A549 (cell line): ENCODE results near the gene ZMYM5.

Experiments
- BHLHE40 ChIP-seq: IDR thresholded peaks from 2 replicates; pipeline ENCODE4 v1.6.1; 2012; ENCODE audit warnings: low read depth, low read length, inconsistent platforms
- CHD4 ChIP-seq: fragments of 200-600 bp; sonication (generic); IDR thresholded peaks from 2 replicates; pipeline ENCODE4 v1.6.1; 2016; ENCODE audit warnings: antibody characterized with exemption, mild to moderate bottlenecking, borderline replicate concordance
- GATA3 ChIP-seq: IDR thresholded peaks from 2 replicates; pipeline ENCODE4 v1.6.1; 2012; ENCODE audit warnings: borderline replicate concordance
- KDM5A ChIP-seq: fragments of 200-600 bp; sonication (generic); IDR thresholded peaks from 2 replicates; pipeline ENCODE4 v1.6.1; 2016; ENCODE audit warnings: antibody characterized with exemption, mild to moderate bottlenecking
- MYC ChIP-seq: IDR thresholded peaks from 2 replicates; pipeline ENCODE4 v1.6.1; 2012; ENCODE audit warnings: mild to moderate bottlenecking, inconsistent platforms, low read length, improper control_type of control experiment, borderline replicate concordance
- POLR2A ChIP-seq: IDR thresholded peaks from 2 replicates; pipeline ENCODE4 v1.6.1; 2012; ENCODE audit warnings: mild to moderate bottlenecking, low read length
- RFX5 ChIP-seq: fragments of 450-650 bp; IDR thresholded peaks from 2 replicates; pipeline ENCODE4 v1.7.1; 2014; ENCODE audit warnings: antibody characterized with exemption, mild to moderate bottlenecking, moderate library complexity
- SMC3 ChIP-seq: fragments of >200 bp; sonication (Bioruptor Twin); formaldehyde crosslinking; IDR thresholded peaks from 3 replicates; pipeline ENCODE4 v1.6.1; 2018; ENCODE audit warnings: inconsistent platforms
- TF ChIP-seq, protein P1 (sequence below): fragments of >200 bp; sonication (Bioruptor Twin); formaldehyde crosslinking; IDR thresholded peaks from 3 replicates; pipeline ENCODE4 v1.5.1; 2016
- TF ChIP-seq, protein P2 (sequence below): fragments of 450-650 bp; IDR thresholded peaks from 2 replicates; pipeline ENCODE4 v1.6.1; 2014; ENCODE audit warnings: antibody characterized with exemption
- TF ChIP-seq, protein P3 (sequence below): fragments of 150-350 bp; IDR thresholded peaks from 2 replicates; pipeline ENCODE4 v1.6.1; 2014; ENCODE audit warnings: low read depth, mild to moderate bottlenecking, low read length
- TF ChIP-seq, protein P4 (sequence below): IDR thresholded peaks from 2 replicates; pipeline ENCODE4 v1.6.1; 2012

DNA sequence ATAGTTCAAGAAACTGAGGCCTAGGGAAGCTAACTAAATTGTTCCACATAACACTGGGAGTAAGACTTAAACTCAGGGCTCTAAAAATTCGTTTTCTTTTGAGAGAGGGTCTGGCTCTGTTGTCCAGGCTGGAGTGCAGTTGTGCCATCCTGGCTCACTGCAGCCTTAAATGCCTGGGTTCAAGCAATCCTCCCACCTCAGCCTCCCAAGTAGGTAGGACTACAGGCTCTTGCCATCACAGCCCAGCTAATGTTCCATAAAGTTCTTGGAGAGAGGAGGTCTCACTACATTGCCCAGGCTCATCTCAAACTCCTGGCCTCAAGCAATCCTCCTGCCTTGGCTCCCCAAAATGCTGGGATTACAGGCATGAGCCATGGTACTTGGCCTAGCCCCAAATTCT is 10.7 kb downstream of the ZMYM5 start:
- TF ChIP-seq, protein P1, sequence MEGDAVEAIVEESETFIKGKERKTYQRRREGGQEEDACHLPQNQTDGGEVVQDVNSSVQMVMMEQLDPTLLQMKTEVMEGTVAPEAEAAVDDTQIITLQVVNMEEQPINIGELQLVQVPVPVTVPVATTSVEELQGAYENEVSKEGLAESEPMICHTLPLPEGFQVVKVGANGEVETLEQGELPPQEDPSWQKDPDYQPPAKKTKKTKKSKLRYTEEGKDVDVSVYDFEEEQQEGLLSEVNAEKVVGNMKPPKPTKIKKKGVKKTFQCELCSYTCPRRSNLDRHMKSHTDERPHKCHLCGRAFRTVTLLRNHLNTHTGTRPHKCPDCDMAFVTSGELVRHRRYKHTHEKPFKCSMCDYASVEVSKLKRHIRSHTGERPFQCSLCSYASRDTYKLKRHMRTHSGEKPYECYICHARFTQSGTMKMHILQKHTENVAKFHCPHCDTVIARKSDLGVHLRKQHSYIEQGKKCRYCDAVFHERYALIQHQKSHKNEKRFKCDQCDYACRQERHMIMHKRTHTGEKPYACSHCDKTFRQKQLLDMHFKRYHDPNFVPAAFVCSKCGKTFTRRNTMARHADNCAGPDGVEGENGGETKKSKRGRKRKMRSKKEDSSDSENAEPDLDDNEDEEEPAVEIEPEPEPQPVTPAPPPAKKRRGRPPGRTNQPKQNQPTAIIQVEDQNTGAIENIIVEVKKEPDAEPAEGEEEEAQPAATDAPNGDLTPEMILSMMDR, result no peak
- TF ChIP-seq, protein P2, sequence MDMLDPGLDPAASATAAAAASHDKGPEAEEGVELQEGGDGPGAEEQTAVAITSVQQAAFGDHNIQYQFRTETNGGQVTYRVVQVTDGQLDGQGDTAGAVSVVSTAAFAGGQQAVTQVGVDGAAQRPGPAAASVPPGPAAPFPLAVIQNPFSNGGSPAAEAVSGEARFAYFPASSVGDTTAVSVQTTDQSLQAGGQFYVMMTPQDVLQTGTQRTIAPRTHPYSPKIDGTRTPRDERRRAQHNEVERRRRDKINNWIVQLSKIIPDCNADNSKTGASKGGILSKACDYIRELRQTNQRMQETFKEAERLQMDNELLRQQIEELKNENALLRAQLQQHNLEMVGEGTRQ, result no peak
- no peak for TF ChIP-seq CHD4
- no peak for TF ChIP-seq SMC3
- no peak for TF ChIP-seq KDM5A
- no peak for TF ChIP-seq POLR2A
- no peak for TF ChIP-seq GATA3
- TF ChIP-seq RFX5, result no peak
- no peak for TF ChIP-seq MYC
- TF ChIP-seq, protein P3, sequence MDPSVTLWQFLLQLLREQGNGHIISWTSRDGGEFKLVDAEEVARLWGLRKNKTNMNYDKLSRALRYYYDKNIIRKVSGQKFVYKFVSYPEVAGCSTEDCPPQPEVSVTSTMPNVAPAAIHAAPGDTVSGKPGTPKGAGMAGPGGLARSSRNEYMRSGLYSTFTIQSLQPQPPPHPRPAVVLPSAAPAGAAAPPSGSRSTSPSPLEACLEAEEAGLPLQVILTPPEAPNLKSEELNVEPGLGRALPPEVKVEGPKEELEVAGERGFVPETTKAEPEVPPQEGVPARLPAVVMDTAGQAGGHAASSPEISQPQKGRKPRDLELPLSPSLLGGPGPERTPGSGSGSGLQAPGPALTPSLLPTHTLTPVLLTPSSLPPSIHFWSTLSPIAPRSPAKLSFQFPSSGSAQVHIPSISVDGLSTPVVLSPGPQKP, result no peak
- TF ChIP-seq BHLHE40, result no peak
- TF ChIP-seq, protein P4, sequence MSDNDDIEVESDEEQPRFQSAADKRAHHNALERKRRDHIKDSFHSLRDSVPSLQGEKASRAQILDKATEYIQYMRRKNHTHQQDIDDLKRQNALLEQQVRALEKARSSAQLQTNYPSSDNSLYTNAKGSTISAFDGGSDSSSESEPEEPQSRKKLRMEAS, result no peak
